GM23338 (cell line): ENCODE data around the gene GDF10.

Experiments used
- CREB1 ChIP-seq: fragments of 250-450 bp; sonication (Bioruptor Pico); IDR thresholded peaks from 2 replicates; pipeline ENCODE4 v1.5.0; 2020; ENCODE audit warnings: low read depth, mild to moderate bottlenecking, moderate library complexity
- EZH2 ChIP-seq: fragments of 200-600 bp; sonication (generic); IDR thresholded peaks from one replicate; pipeline ENCODE4 v1.8.0; 2017; ENCODE audit warnings: antibody characterized with exemption, mild to moderate bottlenecking, low read depth; ENCODE audit not compliant: unreplicated experiment
- EZH2phosphoT487 ChIP-seq: fragments of 200-600 bp; sonication (generic); IDR thresholded peaks from one replicate; pipeline ENCODE4 v1.8.1; 2018; ENCODE audit warnings: antibody characterized with exemption; ENCODE audit not compliant: unreplicated experiment
- POLR2AphosphoS5 ChIP-seq: IDR thresholded peaks from 2 replicates; pipeline ENCODE4 v1.6.1; 2016; ENCODE audit warnings: antibody characterized with exemption, low read depth
- REST ChIP-seq: IDR thresholded peaks from one replicate; pipeline ENCODE4 v1.6.1; 2018; ENCODE audit warnings: antibody characterized with exemption; ENCODE audit not compliant: unreplicated experiment
- ZNF331 ChIP-seq: fragments of 250-450 bp; sonication (Bioruptor Pico); IDR thresholded peaks from 2 replicates; pipeline ENCODE4 v1.5.0; 2020; ENCODE audit warnings: low read depth, mild to moderate bottlenecking, moderate library complexity
- TF ChIP-seq, protein P1 (sequence below), 2 experiments: fragments of 200-600 bp in 1 of 2; sonication (generic) in 1 of 2; conservative IDR thresholded peaks; 2 replicates each; pipeline versions ENCODE4 v1.5.1 to v1.6.1; 2016 to 2017; ENCODE audit warnings: antibody characterized with exemption in 2 of 2, low read depth in 2 of 2, mild to moderate bottlenecking in 2 of 2, moderate library complexity in 1 of 2
- TF ChIP-seq, protein P2 (sequence below): IDR thresholded peaks from 2 replicates; pipeline ENCODE4 v1.6.1; 2016; ENCODE audit warnings: antibody characterized with exemption

GRCh38 chr10:47253651-47254375 is 46.2 kb upstream of the GDF10 start:
- no peak for TF ChIP-seq ZNF331 (CRISPR knock-in tag)
- TF ChIP-seq, protein P1, sequence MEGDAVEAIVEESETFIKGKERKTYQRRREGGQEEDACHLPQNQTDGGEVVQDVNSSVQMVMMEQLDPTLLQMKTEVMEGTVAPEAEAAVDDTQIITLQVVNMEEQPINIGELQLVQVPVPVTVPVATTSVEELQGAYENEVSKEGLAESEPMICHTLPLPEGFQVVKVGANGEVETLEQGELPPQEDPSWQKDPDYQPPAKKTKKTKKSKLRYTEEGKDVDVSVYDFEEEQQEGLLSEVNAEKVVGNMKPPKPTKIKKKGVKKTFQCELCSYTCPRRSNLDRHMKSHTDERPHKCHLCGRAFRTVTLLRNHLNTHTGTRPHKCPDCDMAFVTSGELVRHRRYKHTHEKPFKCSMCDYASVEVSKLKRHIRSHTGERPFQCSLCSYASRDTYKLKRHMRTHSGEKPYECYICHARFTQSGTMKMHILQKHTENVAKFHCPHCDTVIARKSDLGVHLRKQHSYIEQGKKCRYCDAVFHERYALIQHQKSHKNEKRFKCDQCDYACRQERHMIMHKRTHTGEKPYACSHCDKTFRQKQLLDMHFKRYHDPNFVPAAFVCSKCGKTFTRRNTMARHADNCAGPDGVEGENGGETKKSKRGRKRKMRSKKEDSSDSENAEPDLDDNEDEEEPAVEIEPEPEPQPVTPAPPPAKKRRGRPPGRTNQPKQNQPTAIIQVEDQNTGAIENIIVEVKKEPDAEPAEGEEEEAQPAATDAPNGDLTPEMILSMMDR (conservative IDR thresholded peaks at IDR 0.05; ENCODE audit: low read depth in 2 of 2): no peak
- no peak for TF ChIP-seq EZH2
- TF ChIP-seq CREB1 (CRISPR knock-in tag): no peak
- TF ChIP-seq, protein P2, sequence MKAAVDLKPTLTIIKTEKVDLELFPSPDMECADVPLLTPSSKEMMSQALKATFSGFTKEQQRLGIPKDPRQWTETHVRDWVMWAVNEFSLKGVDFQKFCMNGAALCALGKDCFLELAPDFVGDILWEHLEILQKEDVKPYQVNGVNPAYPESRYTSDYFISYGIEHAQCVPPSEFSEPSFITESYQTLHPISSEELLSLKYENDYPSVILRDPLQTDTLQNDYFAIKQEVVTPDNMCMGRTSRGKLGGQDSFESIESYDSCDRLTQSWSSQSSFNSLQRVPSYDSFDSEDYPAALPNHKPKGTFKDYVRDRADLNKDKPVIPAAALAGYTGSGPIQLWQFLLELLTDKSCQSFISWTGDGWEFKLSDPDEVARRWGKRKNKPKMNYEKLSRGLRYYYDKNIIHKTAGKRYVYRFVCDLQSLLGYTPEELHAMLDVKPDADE: no peak
- no peak for TF ChIP-seq POLR2AphosphoS5
- TF ChIP-seq REST: no peak
- no peak for TF ChIP-seq EZH2phosphoT487
